ENCODE measurements around the gene SLC22A6.

- no peak for TF ChIP-seq POLR2AphosphoS5 (IDR thresholded peaks at IDR 0.05; ENCODE audit: borderline replicate concordance, low read depth, low read length)
- no peak for TF ChIP-seq EZH2 (IDR thresholded peaks at IDR 0.05)
These were observed 429 bp upstream of the SLC22A6 start for GRCh38 chr11:62985041-62985750.

Measured in SK-N-MC (cell line).